Measurements from ENCODE around the gene PCED1B. TPM values are rescaled to one million over a fixed set of nuclear protein-coding genes. Genes with fewer than 3 reads are reported as not detected.

PCED1B gene
- total RNA-seq, 1 donor from 2014 or later = 0.67 TPM

DNA sequence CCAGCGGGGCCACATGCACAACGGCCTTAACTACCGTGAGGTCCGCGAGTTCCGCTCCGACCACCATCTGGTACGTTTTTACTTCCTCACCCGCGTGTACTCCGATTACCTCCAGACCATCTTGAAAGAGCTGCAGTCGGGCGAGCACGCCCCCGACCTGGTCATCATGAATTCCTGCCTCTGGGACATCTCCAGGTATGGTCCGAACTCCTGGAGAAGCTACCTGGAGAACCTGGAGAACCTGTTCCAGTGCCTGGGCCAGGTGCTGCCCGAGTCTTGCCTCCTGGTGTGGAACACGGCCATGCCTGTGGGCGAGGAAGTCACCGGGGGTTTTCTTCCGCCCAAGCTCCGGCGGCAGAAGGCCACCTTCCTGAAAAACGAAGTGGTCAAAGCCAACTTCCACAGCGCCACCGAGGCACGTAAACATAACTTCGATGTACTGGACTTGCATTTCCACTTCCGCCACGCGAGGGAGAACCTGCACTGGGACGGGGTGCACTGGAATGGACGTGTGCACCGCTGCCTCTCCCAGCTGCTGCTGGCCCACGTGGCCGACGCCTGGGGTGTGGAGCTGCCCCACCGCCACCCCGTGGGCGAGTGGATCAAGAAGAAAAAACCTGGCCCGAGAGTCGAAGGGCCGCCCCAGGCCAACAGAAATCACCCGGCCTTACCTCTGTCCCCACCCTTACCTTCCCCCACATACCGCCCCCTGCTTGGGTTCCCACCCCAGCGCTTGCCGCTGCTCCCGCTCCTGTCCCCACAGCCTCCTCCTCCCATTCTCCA is 156.0 kb downstream of the PCED1B start:
- intact Hi-C loops (cut with DNase I) = no loop called here
- DNase-seq = no peak
- ATAC-seq (ENCODE audit: poor library complexity) = no peak

DNA sequence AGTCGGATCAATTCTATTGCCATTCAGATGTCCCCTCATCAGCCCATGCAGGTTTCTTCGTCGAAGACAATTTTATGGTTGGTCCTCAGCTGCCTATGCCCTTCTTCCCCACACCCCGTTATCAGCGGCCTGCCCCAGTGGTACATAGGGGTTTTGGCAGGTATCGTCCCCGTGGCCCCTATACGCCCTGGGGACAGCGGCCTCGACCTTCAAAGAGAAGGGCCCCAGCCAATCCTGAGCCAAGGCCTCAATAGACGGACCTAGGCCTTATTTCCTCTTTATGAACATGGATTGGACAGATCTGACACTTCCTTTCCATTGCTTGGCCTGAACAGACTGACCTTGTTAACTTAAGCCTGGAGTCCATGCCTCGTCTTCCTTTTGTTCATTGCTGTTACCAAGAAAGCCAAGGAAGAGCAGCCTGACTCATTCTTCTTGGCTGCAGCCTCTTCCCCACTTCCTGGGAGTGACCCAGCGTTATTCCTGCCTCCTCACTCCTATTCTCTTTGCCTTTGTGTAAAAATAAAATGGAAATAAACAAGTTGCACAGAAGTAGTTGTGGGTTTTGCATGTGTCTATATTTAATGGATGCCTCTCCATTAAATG is 156.8 kb downstream of the PCED1B start:
- DNase-seq (no peak), ATAC-seq (ENCODE audit: poor library complexity) (peak; percentile 55)
- intact Hi-C loops (cut with DNase I) = no loop called here

DNA sequence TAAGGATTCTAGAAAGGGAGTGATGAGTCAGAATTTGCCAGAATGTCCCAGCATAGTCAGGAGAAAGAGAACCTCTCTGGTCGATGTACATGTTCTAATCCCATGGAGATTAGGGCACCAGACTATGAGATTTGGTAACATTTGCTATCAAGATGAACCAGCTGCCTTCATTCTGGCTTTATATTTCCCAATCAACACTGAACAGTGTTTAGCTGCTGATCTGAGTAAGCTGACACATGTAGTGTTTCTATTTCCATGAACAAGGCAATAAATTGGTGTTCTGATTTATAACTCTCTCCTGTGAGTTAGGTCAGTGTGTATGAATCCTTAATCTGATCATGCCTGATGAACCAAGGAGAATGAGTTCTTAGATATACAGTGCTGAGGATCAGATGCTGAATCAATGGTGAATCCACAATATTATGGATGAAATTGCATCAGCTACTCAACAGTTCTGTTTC is 158.4 kb downstream of the PCED1B start:
- no peak for DNase-seq
- intact Hi-C loops (cut with DNase I) = no loop called here
- ATAC-seq (ENCODE audit: poor library complexity) = peak; percentile 22

DNA sequence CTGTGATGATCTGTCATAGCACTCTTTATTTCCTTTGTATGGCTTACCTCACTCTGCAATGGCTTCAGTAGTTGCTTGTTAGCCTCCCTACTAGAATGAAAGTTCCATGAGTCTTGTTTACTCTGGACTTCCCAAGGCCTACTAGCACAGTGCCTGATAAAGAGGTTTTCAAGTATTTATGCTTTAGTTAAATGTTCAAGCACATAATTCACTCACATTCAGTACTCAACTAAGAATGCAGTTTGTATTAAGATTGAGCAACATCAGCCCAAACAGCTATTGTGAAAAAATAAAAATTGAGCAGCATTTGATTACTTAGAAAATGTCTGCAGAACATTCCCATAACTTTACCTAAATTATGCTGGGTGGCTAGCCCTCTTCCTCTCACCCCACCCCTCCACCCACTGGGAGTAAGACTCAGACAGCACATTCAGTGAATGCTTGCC is 159.3 kb downstream of the PCED1B start:
- DNase-seq (no peak), ATAC-seq (ENCODE audit: poor library complexity) (no peak)
- intact Hi-C loops (cut with DNase I) = no loop called here

DNA sequence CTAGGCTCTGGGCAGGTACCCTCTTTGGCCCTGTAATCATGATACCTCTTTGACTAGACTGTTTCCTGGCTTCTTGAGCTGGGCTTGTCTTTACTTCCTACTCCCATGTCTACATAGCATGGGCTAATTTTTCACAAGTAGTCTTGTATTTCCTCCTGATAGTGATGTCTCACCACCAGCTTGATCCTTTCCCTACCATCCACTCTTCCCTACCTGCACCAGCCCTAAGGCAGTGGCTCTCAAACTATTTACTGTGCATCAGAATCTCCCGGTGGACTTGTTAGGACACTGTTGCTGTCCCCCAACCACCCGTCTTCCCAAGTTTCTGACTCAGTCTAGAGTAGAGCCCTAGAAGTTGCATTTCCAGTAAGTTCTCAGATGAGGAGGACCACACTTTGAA is 163.0 kb downstream of the PCED1B start:
- intact Hi-C loops (cut with DNase I) = no loop called here
- ATAC-seq (ENCODE audit: poor library complexity) = no peak
- DNase-seq = no peak

DNA sequence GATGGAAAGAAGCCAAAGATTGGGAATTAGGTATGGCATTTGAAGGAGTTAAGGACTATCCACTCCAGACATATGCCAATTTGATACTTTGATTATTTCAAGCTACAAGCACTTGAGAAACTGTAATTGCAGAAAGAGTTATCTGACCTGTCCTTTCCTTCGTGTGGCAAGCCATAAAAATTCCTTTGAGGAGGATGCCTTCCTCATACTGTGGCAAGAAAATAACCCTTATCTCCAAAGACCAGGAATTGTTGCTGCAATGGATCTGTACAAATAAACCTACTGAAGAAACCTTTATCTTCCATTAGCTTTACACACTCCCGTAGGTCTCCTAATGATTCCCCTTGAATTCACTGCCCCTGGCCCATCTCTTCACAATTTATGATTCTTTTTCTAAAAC is 165.4 kb downstream of the PCED1B start:
- intact Hi-C loops (cut with DNase I) = no loop called here
- ATAC-seq (ENCODE audit: poor library complexity) = no peak
- no peak for DNase-seq

DNA sequence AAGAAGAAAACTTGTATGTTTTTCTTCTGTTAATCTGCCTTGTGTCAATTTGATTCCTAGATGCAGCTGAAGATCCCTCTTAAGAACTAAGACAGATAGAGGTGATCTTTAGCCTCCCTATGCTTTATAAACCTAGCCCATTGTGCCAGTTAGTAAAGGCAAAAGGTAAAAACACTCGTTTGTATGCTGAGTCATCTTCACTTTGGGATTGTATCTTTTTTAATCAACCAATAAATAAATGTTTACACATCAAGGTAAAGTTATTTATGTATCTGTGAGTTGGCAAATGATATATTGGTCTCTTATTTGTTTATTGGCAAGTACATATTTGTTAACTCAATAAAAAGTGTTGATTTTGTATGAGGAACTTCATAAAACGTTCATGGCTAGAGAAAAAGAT is 166.2 kb downstream of the PCED1B start:
- ATAC-seq (ENCODE audit: poor library complexity) (no peak), DNase-seq (no peak)
- intact Hi-C loops (cut with DNase I) = no loop called here

DNA sequence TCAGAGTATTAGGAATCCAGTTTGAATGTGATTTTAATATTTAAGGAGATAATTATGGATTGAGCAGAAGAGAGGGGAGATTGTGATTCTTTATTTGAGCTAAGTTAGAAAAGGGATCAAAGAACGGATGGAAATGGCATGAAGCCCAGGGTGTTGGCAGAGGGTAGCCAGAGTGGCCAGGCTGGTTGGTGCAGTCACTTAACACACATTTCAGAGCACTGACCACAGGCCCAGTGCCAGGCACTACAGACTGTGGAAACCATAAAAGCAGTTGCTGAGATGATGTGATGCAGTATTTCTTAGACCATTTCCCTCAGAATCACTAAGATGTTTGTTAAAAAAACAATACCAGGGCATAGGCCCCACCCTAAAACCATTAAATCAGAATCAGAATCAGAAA is 168.0 kb downstream of the PCED1B start:
- DNase-seq = no peak
- intact Hi-C loops (cut with DNase I) = no loop called here

DNA sequence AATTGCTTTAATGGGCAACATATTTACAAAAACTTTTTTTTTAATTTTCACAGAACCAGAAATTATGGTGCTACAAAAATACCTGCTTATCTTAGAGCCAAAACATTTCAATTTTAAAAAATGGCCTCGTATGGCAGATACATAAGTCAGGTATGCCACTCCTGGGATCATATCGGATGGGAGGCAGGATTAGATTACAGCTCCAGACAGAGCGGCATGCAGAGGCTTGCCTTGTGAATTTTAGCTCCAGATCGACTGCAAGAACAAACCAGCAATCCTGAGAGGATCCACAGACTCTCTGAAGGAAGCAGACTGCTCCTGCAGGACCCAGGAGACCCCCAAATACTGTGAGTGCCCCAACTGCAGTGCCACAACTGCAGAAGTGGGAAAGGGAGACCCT is 169.7 kb downstream of the PCED1B start:
- no peak for DNase-seq
- no peak for ATAC-seq (ENCODE audit: poor library complexity)
- intact Hi-C loops (cut with DNase I) = no loop called here

More for the DNA sequence above, 168.0 kb downstream of the PCED1B start:
- no peak for ATAC-seq (ENCODE audit: poor library complexity)

DNA sequence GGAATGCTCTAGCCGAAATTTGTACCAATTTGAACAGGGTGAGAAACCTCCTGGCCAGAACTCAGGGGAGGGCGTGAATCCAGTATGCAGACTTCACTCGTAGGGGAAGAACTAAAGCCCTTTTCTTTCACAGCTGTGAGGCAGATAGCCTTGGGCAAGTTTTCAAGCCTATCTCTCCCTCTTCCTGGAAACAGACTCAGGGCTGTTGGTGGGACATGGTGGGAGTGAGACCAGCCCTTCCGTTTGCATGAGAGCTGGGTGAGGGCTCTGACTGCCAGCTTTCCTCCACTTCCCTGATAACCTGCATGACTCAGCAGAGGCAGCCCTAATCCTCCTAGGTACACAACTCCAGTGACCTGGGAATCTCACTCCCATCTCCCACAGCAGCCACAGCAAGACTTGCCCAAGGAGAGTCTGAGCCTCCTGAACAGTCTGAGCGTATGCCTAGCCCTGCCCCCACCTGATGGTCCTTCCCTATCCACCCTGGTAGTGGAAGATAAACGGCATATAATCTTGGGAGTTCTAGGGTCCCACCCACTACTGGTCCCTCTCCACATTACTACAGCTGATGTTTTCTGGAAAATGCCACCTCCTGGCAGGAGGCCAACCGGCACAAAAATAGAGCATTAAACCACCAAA is 170.4 kb downstream of the PCED1B start:
- intact Hi-C loops (cut with DNase I) = no loop called here
- no peak for ATAC-seq (ENCODE audit: poor library complexity)
- no peak for DNase-seq

DNA sequence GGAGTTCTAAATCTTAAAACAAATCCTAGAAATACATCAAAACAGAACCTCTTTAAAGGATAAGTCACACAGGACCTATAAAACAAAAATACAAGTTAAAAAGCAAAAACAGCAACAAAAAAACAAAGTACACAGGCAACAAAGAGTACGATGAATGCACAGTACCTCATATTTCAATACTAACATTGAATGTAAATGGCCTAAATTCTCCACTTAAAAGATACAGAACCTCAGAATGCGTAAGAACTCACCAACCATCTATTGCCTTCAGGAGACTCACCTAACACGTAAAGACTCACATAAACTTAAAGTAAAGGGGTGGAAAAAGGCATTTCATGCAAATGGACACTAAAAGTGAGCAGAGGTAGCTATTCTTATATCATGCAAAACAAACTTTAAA is 172.5 kb downstream of the PCED1B start:
- intact Hi-C loops (cut with DNase I) = no loop called here
- no peak for ATAC-seq (ENCODE audit: poor library complexity)
- no peak for DNase-seq

DNA sequence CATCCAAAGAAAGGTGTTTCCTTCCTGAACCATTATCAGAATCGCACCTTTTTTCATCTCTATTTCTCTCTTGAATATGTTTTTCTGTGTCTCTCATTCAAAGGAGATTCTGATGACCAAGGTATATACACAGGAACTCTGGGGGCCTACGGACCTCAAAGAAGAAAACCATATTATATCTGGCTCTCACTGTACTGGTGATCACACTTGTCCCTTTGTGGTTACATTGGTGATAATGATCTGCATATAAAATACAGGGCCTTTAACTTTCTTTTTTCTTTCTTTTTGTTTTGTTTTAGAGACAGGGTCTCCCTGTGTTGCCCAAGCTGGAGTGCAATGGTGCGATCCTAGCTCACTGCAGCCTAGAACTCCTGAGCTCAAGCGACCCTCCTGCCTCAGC is 185.5 kb downstream of the PCED1B start:
- DNase-seq (no peak), ATAC-seq (ENCODE audit: poor library complexity) (no peak)
- intact Hi-C loops (cut with DNase I) = no loop called here

DNA sequence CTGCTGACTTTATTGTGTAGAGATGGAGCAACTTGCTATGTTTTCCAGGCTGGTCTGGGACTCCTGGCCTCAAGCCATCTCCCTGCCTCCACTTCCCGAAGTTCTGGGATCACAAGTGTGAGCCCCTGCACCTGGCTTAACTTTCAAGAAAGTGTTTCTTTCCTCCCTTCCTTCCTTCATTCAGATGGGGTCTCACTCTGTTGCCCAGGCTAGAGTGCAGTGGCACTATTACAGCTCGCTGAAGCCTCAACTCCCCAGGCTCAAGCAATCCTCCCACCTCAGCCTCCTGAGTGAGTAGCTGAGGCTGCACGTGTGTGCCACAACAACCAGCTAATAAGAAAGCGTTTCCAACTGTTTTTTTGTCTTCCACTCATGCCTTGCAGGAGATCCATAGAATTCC is 186.0 kb downstream of the PCED1B start:
- intact Hi-C loops (cut with DNase I) = no loop called here
- ATAC-seq (ENCODE audit: poor library complexity) = no peak
- DNase-seq = no peak

DNA sequence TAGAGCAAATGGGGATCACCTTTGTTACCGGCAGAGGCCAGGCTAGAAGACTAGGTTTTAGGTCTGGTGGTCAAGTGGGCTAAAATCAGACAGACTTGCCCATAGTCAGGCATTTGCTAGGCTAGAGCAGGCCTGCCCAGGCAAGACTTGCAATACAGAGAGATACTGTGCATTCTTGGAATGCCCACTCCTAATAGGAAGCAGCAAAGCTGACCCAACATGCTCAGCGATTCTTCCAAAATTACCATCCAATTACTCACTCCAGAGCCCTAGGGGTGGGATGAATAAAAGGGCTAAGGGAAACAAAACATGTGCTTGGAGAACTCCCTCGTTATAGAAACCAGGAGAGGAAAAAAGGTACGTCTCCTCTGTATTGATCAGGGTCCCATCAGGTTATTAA is 188.2 kb downstream of the PCED1B start:
- no peak for DNase-seq
- intact Hi-C loops (cut with DNase I) = no loop called here
- no peak for ATAC-seq (ENCODE audit: poor library complexity)

DNA sequence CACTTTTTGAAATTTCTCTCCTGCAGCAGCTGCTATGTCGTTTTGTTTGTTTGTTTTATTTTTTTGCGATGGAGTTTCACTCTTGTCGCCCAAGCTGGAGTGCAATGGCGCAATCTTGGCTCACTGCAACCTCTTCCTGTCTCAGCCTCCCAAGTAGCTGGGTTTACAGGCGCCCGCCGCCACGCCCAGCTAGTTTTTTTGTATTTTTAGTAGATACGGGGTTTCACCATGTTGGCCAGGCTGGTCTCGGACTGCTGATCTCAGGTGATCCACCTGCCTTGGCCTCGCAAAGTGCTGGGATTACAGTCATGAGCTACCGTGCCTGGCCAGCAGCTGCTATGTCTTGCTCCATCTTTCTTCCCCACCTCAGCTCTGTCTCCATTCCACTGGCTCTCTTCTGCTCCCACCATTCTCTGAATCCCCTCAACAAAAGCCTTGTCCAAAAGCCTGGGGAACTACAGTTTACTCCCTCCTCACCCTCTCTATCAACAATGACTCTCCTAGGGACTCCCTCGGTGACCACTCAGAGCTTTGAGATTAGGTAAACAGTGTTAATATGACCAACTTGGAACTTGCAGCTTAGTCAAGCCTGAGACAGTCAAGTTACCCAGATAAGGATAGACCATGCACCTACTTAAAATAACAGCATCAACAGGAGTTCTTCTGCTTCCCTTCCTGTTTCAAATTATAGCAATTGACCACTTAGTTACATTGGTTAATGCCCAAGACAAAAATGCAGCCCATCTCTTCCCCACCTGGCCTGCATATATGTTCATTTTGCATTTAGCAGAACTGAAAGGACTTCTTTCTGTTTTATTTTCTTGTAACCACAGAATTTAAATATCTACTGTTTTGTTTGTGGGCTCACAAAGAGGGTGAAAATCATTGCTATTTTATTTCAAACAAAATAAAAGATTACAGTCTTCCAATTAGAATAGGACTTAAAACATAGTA is 189.4 kb downstream of the PCED1B start:
- intact Hi-C loops (cut with DNase I) = no loop called here
- no peak for DNase-seq
- ATAC-seq (ENCODE audit: poor library complexity) = no peak

DNA sequence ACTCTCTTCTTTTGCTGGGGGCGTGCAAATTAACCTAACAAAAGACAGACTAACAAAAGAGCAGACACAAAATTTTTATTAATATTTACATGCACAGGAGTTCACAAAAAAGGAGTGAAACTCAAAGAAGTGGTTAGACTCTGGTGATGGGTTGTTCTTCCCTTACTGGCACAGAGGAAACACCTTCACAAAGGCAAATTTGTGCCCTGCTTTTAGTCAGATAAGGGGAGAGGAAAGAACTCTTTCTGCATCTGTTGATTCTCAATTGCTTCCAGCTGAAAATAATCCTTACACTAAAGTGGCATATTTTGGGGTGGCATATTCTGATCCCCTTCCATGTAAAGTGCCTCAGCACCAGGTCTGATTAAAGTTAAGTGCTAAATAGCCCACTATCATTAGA is 190.5 kb downstream of the PCED1B start:
- intact Hi-C loops (cut with DNase I) = no loop called here
- no peak for ATAC-seq (ENCODE audit: poor library complexity)

DNA sequence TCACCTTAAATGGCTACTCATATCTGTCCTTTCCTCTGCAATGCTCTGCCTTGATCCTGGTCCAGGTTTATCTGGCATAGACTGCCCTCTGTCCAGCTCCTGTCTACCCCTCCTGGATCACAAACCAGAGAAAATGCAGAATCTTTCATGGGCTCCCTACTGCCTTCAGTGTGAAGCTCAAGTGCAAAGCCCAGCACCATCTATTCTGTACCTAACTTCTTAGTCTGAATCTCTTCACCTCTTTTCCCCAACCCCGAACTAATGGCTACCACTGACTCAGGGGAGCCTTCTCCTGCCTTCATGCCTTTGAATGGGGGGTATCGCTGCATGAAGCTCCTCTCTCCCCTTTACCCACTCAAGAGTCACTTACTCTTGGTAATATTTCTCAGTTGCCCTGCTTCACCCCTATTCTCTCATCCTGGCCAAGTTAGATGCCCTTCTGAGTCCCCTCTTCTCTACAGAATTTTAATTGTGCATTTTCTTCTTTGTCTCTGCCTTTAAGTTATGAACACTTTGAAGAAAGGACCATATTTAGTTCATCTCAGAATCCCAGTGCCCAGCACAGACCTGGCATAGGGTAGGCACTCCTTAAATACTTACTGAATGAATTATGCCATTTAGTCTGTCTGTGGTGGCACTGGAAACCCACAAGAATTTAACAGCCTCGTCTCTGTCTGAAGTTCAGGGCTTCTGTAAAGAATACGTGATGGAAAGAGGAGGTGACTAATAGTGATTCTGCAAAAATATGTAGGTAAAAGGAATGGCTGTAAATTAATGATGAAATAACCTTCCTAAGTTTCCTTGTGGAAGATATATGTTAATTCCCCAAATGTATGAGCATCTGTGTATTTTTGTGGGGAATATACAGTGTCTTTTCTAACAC is 191.6 kb downstream of the PCED1B start:
- no peak for ATAC-seq (ENCODE audit: poor library complexity)
- no peak for DNase-seq
- intact Hi-C loops (cut with DNase I) = no loop called here

More for the DNA sequence above, 190.5 kb downstream of the PCED1B start:
- DNase-seq = no peak

DNA sequence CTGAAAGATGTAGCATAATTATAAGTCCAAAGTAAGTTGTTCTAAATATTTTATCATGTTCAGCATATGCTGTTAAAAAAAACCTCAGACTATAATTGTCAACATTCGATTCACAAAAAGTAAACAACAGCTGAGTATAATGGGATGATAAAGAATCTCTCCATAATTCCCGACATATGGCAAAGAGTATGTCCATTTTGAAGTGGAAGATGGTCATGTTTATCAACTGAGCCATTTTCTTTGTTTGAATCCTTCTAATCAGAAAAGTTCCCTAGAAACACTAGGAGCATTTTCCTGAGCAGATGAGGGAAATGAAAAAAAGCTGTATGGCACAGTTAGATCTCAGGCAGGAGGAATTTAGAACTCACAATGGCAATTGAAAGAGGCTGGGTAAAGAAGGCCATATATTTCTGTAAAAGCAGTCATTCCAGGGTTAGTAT is 192.4 kb downstream of the PCED1B start:
- intact Hi-C loops (cut with DNase I) = no loop called here
- no peak for ATAC-seq (ENCODE audit: poor library complexity)
- DNase-seq = no peak
